Neural cell (in vitro differentiated cells): Measurements from ENCODE around the gene FOXE1. TPM values are rescaled to one million over a fixed set of nuclear protein-coding genes. Genes with fewer than 3 reads are reported as not detected.

Experiments
- H2AFZ ChIP-seq: fragments of 200-600, 300-800 bp; sonication (generic), shearing (Covaris generic); 2 replicates; pipeline ENCODE4 v1.6.0; 2014; ENCODE audit warnings: low read depth, mild to moderate bottlenecking, antibody characterized with exemption, low read length, moderate library complexity
- H3F3A ChIP-seq: fragments of 200-600 bp; shearing (Covaris generic); 2 replicates; pipeline ENCODE4 v1.6.1; 2016; ENCODE audit warnings: mild to moderate bottlenecking, moderate library complexity, mixed read lengths, antibody characterized with exemption, low read length; ENCODE audit not compliant: insufficient read depth, poor library complexity, severe bottlenecking
- H3K27ac ChIP-seq: fragments of 200-600, 300-800 bp; sonication (generic), shearing (Covaris generic); 2 replicates; pipeline ENCODE4 v1.5.1; 2014; ENCODE audit warnings: mild to moderate bottlenecking, low read length, moderate library complexity
- H3K27me3 ChIP-seq: fragments of 300-800, 200-600 bp; sonication (generic), shearing (Covaris generic); 2 replicates; pipeline ENCODE4 v1.6.0; 2014; ENCODE audit warnings: mild to moderate bottlenecking, low read depth, low read length, moderate library complexity; ENCODE audit not compliant: insufficient read depth
- H3K36me3 ChIP-seq: fragments of 300-800, 200-600 bp; sonication (generic), shearing (Covaris generic); 2 replicates; pipeline ENCODE4 v1.5.1; 2014; ENCODE audit warnings: mild to moderate bottlenecking, antibody characterized with exemption, low read length, moderate library complexity; ENCODE audit not compliant: insufficient read depth
- H3K4me2 ChIP-seq: fragments of 300-800, 200-600 bp; sonication (generic), shearing (Covaris generic); 2 replicates; pipeline ENCODE4 v1.6.0; 2014; ENCODE audit warnings: mild to moderate bottlenecking, low read length
- H3K4me3 ChIP-seq: fragments of 300-800, 200-600 bp; sonication (generic), shearing (Covaris generic); 2 replicates; pipeline ENCODE4 v1.5.1; 2014; ENCODE audit warnings: mild to moderate bottlenecking, low read length, moderate library complexity
- H3K79me2 ChIP-seq: fragments of 200-600 bp; shearing (Covaris generic); replicated peaks from 2 replicates; pipeline ENCODE4 v1.6.0; 2014; ENCODE audit warnings: mild to moderate bottlenecking, low read length, moderate library complexity; ENCODE audit not compliant: insufficient read depth
- H3K9ac ChIP-seq: fragments of 300-800, 200-600 bp; sonication (generic), shearing (Covaris generic); 2 replicates; pipeline ENCODE4 v1.6.1; 2016; ENCODE audit warnings: mild to moderate bottlenecking, low read length, mixed read lengths
- H3K9me2 ChIP-seq: fragments of 200-600 bp; shearing (Covaris generic); 2 replicates; pipeline ENCODE4 v1.6.1; 2016; ENCODE audit warnings: mild to moderate bottlenecking, low read length, mixed read lengths; ENCODE audit not compliant: insufficient read depth
- H3K9me3 ChIP-seq: fragments of 200-600, 300-800 bp; sonication (generic), shearing (Covaris generic); 2 replicates; pipeline ENCODE4 v1.6.1; 2016; ENCODE audit warnings: mild to moderate bottlenecking, mixed run types, low read length, moderate library complexity, mixed read lengths
- H4K20me1 ChIP-seq: fragments of 200-600 bp; shearing (Covaris generic); 2 replicates; pipeline ENCODE4 v1.6.1; 2016; ENCODE audit warnings: mild to moderate bottlenecking, mixed run types; ENCODE audit not compliant: insufficient read depth
- EP300 ChIP-seq: fragments of 450-650 bp; conservative IDR thresholded peaks from 2 replicates; pipeline ENCODE4 v1.6.1; 2014; ENCODE audit warnings: antibody characterized with exemption, mild to moderate bottlenecking, moderate library complexity; ENCODE audit not compliant: poor library complexity, severe bottlenecking
- EZH2 ChIP-seq: fragments of 200-600, 300-800 bp; shearing (Covaris generic), sonication (generic); IDR thresholded peaks from 2 replicates; pipeline ENCODE4 v1.6.1; 2014; ENCODE audit warnings: antibody characterized with exemption, low read length, borderline replicate concordance, mild to moderate bottlenecking; ENCODE audit not compliant: insufficient read depth, poor library complexity, severe bottlenecking
- MXI1 ChIP-seq: fragments of 450-650 bp; conservative IDR thresholded peaks from 2 replicates; pipeline ENCODE4 v1.6.1; 2014; ENCODE audit warnings: antibody characterized with exemption, mild to moderate bottlenecking; ENCODE audit not compliant: poor library complexity, severe bottlenecking
- POLR2AphosphoS5 ChIP-seq: IDR thresholded peaks from 2 replicates; pipeline ENCODE4 v1.6.1; 2012
- RAD21 ChIP-seq: fragments of 450-650 bp; conservative IDR thresholded peaks from 2 replicates; pipeline ENCODE4 v1.6.1; 2014; ENCODE audit warnings: antibody characterized with exemption, mild to moderate bottlenecking, moderate library complexity
- SMC3 ChIP-seq: fragments of 450-650 bp; conservative IDR thresholded peaks from 2 replicates; pipeline ENCODE4 v1.6.1; 2014; ENCODE audit warnings: antibody characterized with exemption, mild to moderate bottlenecking, moderate library complexity; ENCODE audit not compliant: poor library complexity
- TAF1 ChIP-seq: IDR thresholded peaks from 2 replicates; pipeline ENCODE4 v1.6.1; 2012; ENCODE audit warnings: low read depth
- polyA plus RNA-seq: library from polyadenylated mRNA; depleted of rRNA; stranded (reverse); fragments of >200 nt; gene quantifications from 2 replicates; pipeline ENCODE4 v1.2.3, GENCODE V29; 2014
- TF ChIP-seq, protein P1 (sequence below): IDR thresholded peaks from 2 replicates; pipeline ENCODE4 v1.6.1; 2012; ENCODE audit warnings: borderline replicate concordance
- TF ChIP-seq, protein P2 (sequence below): fragments of 450-650 bp; IDR thresholded peaks from 2 replicates; pipeline ENCODE4 v1.5.1; 2014; ENCODE audit warnings: antibody characterized with exemption, mild to moderate bottlenecking, moderate library complexity; ENCODE audit not compliant: poor library complexity, severe bottlenecking

The FOXE1 gene
- polyA plus RNA-seq, 1 donor from 2014 or later = not detected

DNA sequence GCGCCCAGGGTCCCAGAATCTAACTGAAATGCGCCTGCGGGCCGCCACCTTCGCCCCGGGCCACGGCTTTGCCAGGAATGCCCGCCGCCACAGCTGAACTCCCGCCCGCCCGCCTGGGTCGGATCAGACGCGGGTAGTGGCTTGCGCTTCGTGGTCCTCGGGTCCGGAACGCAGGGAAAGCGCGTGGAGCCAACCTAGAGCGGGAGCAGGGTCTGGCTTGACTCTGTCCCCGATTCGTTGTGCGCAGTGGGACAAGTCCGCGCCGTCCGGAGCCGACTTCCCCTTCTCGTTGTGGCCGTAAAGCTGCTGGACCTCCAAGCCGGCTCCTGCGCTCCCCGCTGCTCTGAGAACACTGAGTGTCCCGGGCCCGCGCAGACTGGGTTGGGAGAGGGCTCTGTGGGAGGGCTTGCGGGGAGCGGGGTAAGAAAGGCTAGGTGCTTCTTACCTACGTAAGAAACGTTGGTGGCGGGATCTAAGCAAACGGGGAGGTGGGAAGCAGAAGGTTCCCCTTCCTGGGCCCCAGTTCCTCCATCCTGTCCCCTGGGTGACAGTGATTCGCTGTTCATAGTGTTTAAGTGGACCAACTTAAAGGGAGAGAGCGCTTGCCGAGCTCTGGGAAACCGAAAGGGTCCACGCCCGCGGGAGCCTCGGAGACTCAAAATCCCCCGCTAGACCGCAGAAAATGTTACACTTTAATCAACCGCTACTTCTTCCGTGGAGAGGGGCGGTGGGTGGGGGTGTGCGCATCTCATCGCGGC is 4.4 kb upstream of the FOXE1 start:
- H3K9ac ChIP-seq = no peak overlapping the region
- no peaks in the 10 kb centered on the region for H3K9me2 ChIP-seq
- H3K9me3 ChIP-seq = no peaks in the 10 kb centered on the region
- H3K4me2 ChIP-seq = no peak overlapping the region
- H3K36me3 ChIP-seq = no peaks in the 10 kb centered on the region
- H3K4me3 ChIP-seq = peak overlapping the region; percentile 50
- H3K79me2 ChIP-seq = no peaks in the 10 kb centered on the region
- H3K27me3 ChIP-seq = peaks cover 97% of the 10 kb centered on the region
- no peak overlapping the region for H3K27ac ChIP-seq
- TF ChIP-seq, protein P1, sequence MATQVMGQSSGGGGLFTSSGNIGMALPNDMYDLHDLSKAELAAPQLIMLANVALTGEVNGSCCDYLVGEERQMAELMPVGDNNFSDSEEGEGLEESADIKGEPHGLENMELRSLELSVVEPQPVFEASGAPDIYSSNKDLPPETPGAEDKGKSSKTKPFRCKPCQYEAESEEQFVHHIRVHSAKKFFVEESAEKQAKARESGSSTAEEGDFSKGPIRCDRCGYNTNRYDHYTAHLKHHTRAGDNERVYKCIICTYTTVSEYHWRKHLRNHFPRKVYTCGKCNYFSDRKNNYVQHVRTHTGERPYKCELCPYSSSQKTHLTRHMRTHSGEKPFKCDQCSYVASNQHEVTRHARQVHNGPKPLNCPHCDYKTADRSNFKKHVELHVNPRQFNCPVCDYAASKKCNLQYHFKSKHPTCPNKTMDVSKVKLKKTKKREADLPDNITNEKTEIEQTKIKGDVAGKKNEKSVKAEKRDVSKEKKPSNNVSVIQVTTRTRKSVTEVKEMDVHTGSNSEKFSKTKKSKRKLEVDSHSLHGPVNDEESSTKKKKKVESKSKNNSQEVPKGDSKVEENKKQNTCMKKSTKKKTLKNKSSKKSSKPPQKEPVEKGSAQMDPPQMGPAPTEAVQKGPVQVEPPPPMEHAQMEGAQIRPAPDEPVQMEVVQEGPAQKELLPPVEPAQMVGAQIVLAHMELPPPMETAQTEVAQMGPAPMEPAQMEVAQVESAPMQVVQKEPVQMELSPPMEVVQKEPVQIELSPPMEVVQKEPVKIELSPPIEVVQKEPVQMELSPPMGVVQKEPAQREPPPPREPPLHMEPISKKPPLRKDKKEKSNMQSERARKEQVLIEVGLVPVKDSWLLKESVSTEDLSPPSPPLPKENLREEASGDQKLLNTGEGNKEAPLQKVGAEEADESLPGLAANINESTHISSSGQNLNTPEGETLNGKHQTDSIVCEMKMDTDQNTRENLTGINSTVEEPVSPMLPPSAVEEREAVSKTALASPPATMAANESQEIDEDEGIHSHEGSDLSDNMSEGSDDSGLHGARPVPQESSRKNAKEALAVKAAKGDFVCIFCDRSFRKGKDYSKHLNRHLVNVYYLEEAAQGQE = no peak
- TF ChIP-seq SMC3 (no peak), TAF1 (no peak), EZH2 (peak; percentile 89)
- no peaks in the 10 kb centered on the region for H4K20me1 ChIP-seq
- no peaks in the 10 kb centered on the region for H3F3A ChIP-seq
- H2AFZ ChIP-seq = no peak overlapping the region

DNA sequence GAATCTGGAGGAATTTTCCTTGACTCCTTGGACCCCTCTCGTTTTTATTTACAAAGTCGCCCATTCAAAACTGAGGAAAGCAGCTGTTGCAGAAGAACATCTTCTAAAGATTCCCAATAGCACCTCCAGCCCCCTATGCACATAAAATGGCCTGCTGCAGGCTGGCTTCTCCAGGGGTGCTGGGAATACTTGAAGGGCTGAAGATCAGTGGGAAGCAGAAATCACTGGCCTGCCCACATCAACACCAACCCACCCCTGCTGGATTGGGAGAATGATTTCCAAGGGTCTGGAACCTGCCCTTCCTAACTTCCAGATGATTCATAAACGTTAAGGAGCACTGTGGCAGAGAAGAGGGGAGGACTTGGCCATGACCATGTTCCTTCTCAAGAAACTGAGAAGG is 3.0 kb upstream of the FOXE1 start:
- no peak for TF ChIP-seq EP300
- TF ChIP-seq TAF1 = no peak
- TF ChIP-seq, protein P2, sequence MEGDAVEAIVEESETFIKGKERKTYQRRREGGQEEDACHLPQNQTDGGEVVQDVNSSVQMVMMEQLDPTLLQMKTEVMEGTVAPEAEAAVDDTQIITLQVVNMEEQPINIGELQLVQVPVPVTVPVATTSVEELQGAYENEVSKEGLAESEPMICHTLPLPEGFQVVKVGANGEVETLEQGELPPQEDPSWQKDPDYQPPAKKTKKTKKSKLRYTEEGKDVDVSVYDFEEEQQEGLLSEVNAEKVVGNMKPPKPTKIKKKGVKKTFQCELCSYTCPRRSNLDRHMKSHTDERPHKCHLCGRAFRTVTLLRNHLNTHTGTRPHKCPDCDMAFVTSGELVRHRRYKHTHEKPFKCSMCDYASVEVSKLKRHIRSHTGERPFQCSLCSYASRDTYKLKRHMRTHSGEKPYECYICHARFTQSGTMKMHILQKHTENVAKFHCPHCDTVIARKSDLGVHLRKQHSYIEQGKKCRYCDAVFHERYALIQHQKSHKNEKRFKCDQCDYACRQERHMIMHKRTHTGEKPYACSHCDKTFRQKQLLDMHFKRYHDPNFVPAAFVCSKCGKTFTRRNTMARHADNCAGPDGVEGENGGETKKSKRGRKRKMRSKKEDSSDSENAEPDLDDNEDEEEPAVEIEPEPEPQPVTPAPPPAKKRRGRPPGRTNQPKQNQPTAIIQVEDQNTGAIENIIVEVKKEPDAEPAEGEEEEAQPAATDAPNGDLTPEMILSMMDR = no peak
- no peak for TF ChIP-seq POLR2AphosphoS5
- TF ChIP-seq SMC3 = no peak
- no peak for TF ChIP-seq RAD21
- TF ChIP-seq EZH2 = no peak
- TF ChIP-seq MXI1 = no peak
- TF ChIP-seq, protein P1 = no peak
- no peaks in the 10 kb centered on the region for H3K79me2 ChIP-seq

More for the DNA sequence above, 3.0 kb upstream of the FOXE1 start:
- H3K27ac ChIP-seq = no peak overlapping the region
- H3F3A ChIP-seq = no peaks in the 10 kb centered on the region
- H3K9ac ChIP-seq = no peak overlapping the region
- no peak overlapping the region for H2AFZ ChIP-seq
- no peaks in the 10 kb centered on the region for H4K20me1 ChIP-seq
- H3K9me2 ChIP-seq = no peaks in the 10 kb centered on the region
- no peaks in the 10 kb centered on the region for H3K36me3 ChIP-seq
- H3K4me3 ChIP-seq = no peak overlapping the region
- H3K4me2 ChIP-seq = no peak overlapping the region
- H3K9me3 ChIP-seq = no peaks in the 10 kb centered on the region
- H3K27me3 ChIP-seq = peaks cover 98% of the 10 kb centered on the region
